Chondrocyte (in vitro differentiated cells): ENCODE measurements around the gene ADAM19. TPM values are rescaled to one million over a fixed set of nuclear protein-coding genes. Genes with fewer than 3 reads are reported as not detected.

Experiments used
- DNase-seq: peaks from one replicate; pipeline ENCODE4 v3.0.0; 2021; ENCODE audit warnings: mixed read lengths, low spot score
- H3K27ac Mint-ChIP-seq: one replicate; pipeline ENCODE4 v1.8.0; 2021; ENCODE audit warnings: mild to moderate bottlenecking, moderate library complexity, mixed read lengths; ENCODE audit not compliant: unreplicated experiment
- H3K27me3 Mint-ChIP-seq: 2 replicates; pipeline ENCODE4 v1.8.0; 2021; ENCODE audit warnings: low read depth, mixed read lengths
- H3K36me3 Mint-ChIP-seq: 2 replicates; pipeline ENCODE4 v1.8.0; 2021; ENCODE audit warnings: low read depth, mixed read lengths
- H3K4me1 Mint-ChIP-seq: 2 replicates; pipeline ENCODE4 v1.8.0; 2021; ENCODE audit warnings: low read depth, mild to moderate bottlenecking, mixed read lengths
- H3K4me3 Mint-ChIP-seq: one replicate; pipeline ENCODE4 v1.8.0; 2021; ENCODE audit warnings: mild to moderate bottlenecking, moderate library complexity, mixed read lengths; ENCODE audit not compliant: unreplicated experiment
- H3K9me3 Mint-ChIP-seq: 2 replicates; pipeline ENCODE4 v1.8.0; 2021; ENCODE audit warnings: low read depth, mixed read lengths
- total RNA-seq: library from RNA; stranded (reverse); gene quantifications from 3 replicates; pipeline ENCODE4 v1.2.1, GENCODE V29; 2021
- TF ChIP-seq, protein P1 (sequence below): fragments of 200-600 bp; sonication (generic); IDR thresholded peaks from 2 replicates; pipeline ENCODE4 v1.5.0; 2021; ENCODE audit warnings: antibody characterized with exemption, mild to moderate bottlenecking, moderate library complexity

The ADAM19 gene
- total RNA-seq, 1 donor from 2014 or later: 125 TPM

DNA sequence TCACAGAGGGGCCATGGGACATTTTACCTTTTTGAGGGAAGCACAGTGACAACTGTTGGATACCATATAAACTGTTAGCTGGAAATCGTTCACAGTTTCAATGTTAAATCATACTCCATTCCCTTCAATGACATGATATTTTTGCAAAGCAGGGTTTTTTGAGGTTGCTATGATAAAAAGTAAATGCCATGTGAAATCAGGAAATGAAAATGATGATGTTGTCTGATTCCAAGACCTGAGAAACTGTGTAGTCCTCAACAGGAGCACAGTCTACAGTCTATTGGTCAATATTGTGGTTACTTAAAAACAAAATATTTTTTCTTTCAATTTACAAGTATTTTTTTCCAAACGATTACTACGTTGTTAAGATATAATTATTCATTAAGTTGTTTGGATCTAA, 24.0 kb upstream of the ADAM19 start:
- Mint-ChIP-seq H3K27me3 (no peaks in the 10 kb centered on the region), H3K27ac (no peak overlapping the region), H3K36me3 (no peaks in the 10 kb centered on the region), H3K9me3 (peaks cover 6% of the 10 kb centered on the region), H3K4me3 (no peak overlapping the region), H3K4me1 (peaks cover 23% of the 10 kb centered on the region)
- TF ChIP-seq, protein P1, sequence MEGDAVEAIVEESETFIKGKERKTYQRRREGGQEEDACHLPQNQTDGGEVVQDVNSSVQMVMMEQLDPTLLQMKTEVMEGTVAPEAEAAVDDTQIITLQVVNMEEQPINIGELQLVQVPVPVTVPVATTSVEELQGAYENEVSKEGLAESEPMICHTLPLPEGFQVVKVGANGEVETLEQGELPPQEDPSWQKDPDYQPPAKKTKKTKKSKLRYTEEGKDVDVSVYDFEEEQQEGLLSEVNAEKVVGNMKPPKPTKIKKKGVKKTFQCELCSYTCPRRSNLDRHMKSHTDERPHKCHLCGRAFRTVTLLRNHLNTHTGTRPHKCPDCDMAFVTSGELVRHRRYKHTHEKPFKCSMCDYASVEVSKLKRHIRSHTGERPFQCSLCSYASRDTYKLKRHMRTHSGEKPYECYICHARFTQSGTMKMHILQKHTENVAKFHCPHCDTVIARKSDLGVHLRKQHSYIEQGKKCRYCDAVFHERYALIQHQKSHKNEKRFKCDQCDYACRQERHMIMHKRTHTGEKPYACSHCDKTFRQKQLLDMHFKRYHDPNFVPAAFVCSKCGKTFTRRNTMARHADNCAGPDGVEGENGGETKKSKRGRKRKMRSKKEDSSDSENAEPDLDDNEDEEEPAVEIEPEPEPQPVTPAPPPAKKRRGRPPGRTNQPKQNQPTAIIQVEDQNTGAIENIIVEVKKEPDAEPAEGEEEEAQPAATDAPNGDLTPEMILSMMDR: no peak
- no peak for DNase-seq

DNA sequence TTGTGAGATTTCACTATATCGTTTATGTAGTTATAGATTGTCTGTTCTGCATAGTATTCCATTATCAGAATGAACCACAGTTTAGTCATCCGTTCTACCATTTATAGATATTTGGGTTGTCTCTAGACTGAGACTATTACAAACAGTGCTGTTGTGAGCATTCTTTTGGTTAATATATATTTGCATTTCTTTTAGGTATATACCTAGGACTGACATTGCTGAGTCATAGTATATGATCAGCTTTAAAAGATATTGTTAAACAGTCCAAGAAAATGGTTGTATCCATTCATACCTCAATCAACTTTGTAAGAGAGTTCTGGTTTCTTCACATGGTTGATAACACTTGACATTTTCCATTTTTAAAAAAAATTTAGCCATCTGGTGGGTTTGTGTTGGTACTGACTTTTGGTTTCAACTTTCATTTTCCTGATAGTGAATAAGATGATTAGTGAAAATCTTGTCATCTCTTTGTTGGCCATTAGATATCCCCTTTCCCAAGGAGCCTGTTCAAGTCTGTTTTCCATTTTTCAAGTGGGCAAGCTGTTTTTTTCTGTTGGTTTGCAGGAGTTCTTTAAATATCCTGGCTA, 22.9 kb upstream of the ADAM19 start:
- Mint-ChIP-seq H3K4me1 (peaks cover 12% of the 10 kb centered on the region), H3K4me3 (no peak overlapping the region), H3K36me3 (no peaks in the 10 kb centered on the region), H3K9me3 (peaks cover 6% of the 10 kb centered on the region), H3K27ac (no peak overlapping the region), H3K27me3 (no peaks in the 10 kb centered on the region)
- TF ChIP-seq, protein P1: no peak
- no peak for DNase-seq

DNA sequence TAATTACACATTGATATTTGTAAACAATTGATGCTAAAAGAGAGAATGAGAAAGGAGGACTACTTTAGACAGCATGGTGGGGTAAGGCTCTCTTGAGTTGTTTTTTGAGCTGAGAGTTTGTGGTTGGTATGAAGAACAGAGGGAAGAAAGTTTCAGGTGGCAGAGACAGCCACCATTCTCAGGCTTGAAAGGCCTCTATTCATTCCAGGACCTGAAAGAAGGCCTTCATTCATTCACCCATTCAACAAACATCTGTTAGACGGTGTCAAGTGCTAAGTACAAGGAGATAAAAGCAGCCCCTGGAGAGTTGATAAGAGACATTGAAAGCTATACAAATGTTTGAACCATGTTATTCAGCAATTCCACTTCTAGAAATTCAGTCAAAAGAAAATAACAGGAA, 21.7 kb upstream of the ADAM19 start:
- no peak for DNase-seq

DNA sequence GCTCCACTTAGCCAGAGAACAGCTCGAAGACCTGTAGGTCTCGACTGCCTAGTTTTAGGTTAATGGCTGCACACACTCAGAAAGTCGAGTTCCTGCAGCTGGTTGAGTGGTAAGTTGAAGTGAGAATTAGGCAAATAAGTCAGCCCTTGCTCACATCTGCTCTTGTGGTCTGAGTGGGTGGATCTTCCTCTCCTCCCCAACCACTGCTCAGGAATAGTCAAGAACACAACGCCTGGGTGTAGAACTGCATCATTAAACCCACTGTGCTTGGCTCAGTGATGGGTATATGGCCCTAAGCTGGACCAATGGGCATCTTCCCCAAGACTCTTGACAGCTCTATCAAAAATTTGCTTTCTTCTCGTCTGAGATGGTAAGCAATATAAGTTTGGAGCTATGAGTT, 20.9 kb upstream of the ADAM19 start:
- TF ChIP-seq, protein P1: no peak
- peaks cover 6% of the 10 kb centered on the region for H3K9me3 Mint-ChIP-seq
- no peak overlapping the region for H3K4me3 Mint-ChIP-seq
- H3K27ac Mint-ChIP-seq: no peak overlapping the region
- no peaks in the 10 kb centered on the region for H3K36me3 Mint-ChIP-seq
- no peaks in the 10 kb centered on the region for H3K27me3 Mint-ChIP-seq
- H3K4me1 Mint-ChIP-seq: peaks cover 9% of the 10 kb centered on the region
- DNase-seq: no peak

More for the DNA sequence above, 21.7 kb upstream of the ADAM19 start:
- no peaks in the 10 kb centered on the region for H3K27me3 Mint-ChIP-seq
- no peak overlapping the region for H3K4me3 Mint-ChIP-seq
- H3K9me3 Mint-ChIP-seq: peaks cover 6% of the 10 kb centered on the region
- no peaks in the 10 kb centered on the region for H3K36me3 Mint-ChIP-seq
- TF ChIP-seq, protein P1: no peak
- no peak overlapping the region for H3K27ac Mint-ChIP-seq
- H3K4me1 Mint-ChIP-seq: peaks cover 4% of the 10 kb centered on the region

DNA sequence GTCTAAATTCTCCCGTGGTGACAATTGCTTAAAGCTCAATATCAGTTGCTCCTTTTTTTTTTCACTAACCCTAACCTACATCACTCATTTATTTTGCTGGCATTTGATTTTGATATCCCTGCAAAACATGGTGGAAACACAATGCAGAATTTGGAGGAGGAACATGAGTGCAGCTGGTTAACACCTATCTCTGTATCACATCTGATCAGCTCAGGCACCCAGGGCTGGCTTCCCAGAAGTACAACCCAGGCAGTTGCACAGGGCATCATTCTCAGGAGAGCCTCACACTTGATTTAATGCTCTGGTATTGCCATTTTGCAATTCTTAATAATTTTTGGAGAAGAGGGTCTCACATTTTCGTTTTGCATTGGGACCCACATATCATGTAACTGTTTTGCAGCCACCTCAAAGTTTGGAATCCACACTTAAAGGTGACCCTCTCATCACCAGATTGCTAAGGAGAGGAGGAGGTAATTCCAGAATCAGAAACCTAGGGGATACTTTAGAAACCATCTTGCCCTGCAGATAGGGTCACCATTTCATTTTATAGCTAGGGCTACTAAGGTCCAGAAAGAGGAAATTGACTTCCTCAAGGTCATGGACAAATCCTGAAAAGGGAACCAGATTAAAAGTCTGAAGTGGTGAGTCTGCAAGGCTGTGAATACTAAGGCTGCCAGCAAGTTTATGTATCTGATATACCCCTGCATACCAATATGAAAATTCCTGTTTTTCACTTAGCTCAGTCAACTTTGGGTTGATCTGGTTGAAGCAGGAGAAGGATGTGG, 19.3 kb upstream of the ADAM19 start:
- DNase-seq: no peak
- TF ChIP-seq, protein P1: no peak
- Mint-ChIP-seq H3K27me3 (no peaks in the 10 kb centered on the region), H3K36me3 (no peaks in the 10 kb centered on the region), H3K4me1 (peaks cover 13% of the 10 kb centered on the region), H3K4me3 (no peak overlapping the region), H3K27ac (no peak overlapping the region), H3K9me3 (peaks cover 6% of the 10 kb centered on the region)
